WTC11 (cell line): Measurements from ENCODE around the gene NKX2-3. TPM values are rescaled to one million over a fixed set of nuclear protein-coding genes. Genes with fewer than 3 reads are reported as not detected.

Experiments
- ATAC-seq: fragments of 200-7000 bp; cut with Tn5 transposase; 2 replicates; pipeline ENCODE4 v1.10.0; 2021; ENCODE audit warnings: mild to moderate bottlenecking, moderate library complexity
- CTCF ChIA-PET: fragments of 300-600 bp; sonication (Branson Sonifier 250); formaldehyde crosslinking; loops from one replicate; lab custom pipeline; 2021; ENCODE audit warnings: antibody characterized with exemption; lab: Charles Lee
- POLR2A ChIA-PET: fragments of 350-600 bp; sonication (Branson Sonifier 250); formaldehyde crosslinking; loops from one replicate; lab custom pipeline; 2021; ENCODE audit warnings: antibody characterized with exemption; lab: Charles Lee
- DNase-seq: peaks from one replicate; pipeline ENCODE4 v3.0.0; 2021; ENCODE audit warnings: low spot score
- H3K27ac Mint-ChIP-seq: 2 replicates; pipeline ENCODE4 v1.8.0; 2021; ENCODE audit warnings: mixed read lengths
- H3K27me3 Mint-ChIP-seq: 2 replicates; pipeline ENCODE4 v1.8.0; 2021; ENCODE audit warnings: low read depth, mild to moderate bottlenecking, moderate library complexity, mixed read lengths
- H3K36me3 Mint-ChIP-seq: 2 replicates; pipeline ENCODE4 v1.8.0; 2021; ENCODE audit warnings: mixed read lengths
- H3K4me1 Mint-ChIP-seq: 2 replicates; pipeline ENCODE4 v1.8.0; 2022; ENCODE audit warnings: mixed read lengths
- H3K4me3 Mint-ChIP-seq: 2 replicates; pipeline ENCODE4 v1.8.0; 2021; ENCODE audit warnings: mild to moderate bottlenecking, moderate library complexity, mixed read lengths
- H3K9me3 Mint-ChIP-seq: 2 replicates; pipeline ENCODE4 v1.8.0; 2021; ENCODE audit warnings: mixed read lengths
- ATF6 ChIP-seq: sonication (generic); formaldehyde crosslinking; IDR thresholded peaks from 2 replicates; pipeline ENCODE4 v1.8.1; 2023; ENCODE audit warnings: mild to moderate bottlenecking, missing genetic modification reagents
- CREM ChIP-seq: sonication (generic); formaldehyde crosslinking; IDR thresholded peaks from 2 replicates; pipeline ENCODE4 v1.8.1; 2022; ENCODE audit warnings: mild to moderate bottlenecking, missing genetic modification reagents, moderate library complexity
- ELF4 ChIP-seq: sonication (generic); formaldehyde crosslinking; IDR thresholded peaks from 2 replicates; pipeline ENCODE4 v1.8.1; 2022; ENCODE audit warnings: low read depth, mild to moderate bottlenecking, moderate library complexity, missing genetic modification reagents
- ESRRA ChIP-seq: sonication (generic); formaldehyde crosslinking; IDR thresholded peaks from 2 replicates; pipeline ENCODE4 v1.8.1; 2022; ENCODE audit warnings: mild to moderate bottlenecking, missing genetic modification reagents, borderline replicate concordance
- ETV6 ChIP-seq: sonication (generic); formaldehyde crosslinking; IDR thresholded peaks from 2 replicates; pipeline ENCODE4 v1.8.1; 2022; ENCODE audit warnings: mild to moderate bottlenecking, missing genetic modification reagents
- FOXP1 ChIP-seq: sonication (generic); formaldehyde crosslinking; IDR thresholded peaks from 2 replicates; pipeline ENCODE4 v1.8.0; 2022; ENCODE audit warnings: missing genetic modification reagents, mild to moderate bottlenecking, moderate library complexity, borderline replicate concordance
- GABPB1 ChIP-seq: sonication (generic); formaldehyde crosslinking; IDR thresholded peaks from 2 replicates; pipeline ENCODE4 v1.8.1; 2023; ENCODE audit warnings: mild to moderate bottlenecking, missing genetic modification reagents
- GTF2I ChIP-seq: fragments of 250-450 bp; sonication (Bioruptor Pico); conservative IDR thresholded peaks from 2 replicates; pipeline ENCODE4 v1.4.0; 2021; ENCODE audit warnings: mild to moderate bottlenecking
- MYBL2 ChIP-seq: sonication (generic); formaldehyde crosslinking; IDR thresholded peaks from 2 replicates; pipeline ENCODE4 v1.8.1; 2023; ENCODE audit warnings: mild to moderate bottlenecking, moderate library complexity, missing genetic modification reagents
- NFATC4 ChIP-seq: fragments of 250-450 bp; sonication (Bioruptor Pico); IDR thresholded peaks from 2 replicates; pipeline ENCODE4 v1.9.0; 2021; ENCODE audit warnings: mild to moderate bottlenecking
- NR2C2 ChIP-seq: sonication (generic); formaldehyde crosslinking; IDR thresholded peaks from 2 replicates; pipeline ENCODE4 v1.8.0; 2022; ENCODE audit warnings: mild to moderate bottlenecking, missing genetic modification reagents
- OVOL2 ChIP-seq: fragments of 250-450 bp; sonication (Bioruptor Pico); IDR thresholded peaks from 2 replicates; pipeline ENCODE4 v1.9.0; 2021; ENCODE audit warnings: mild to moderate bottlenecking, borderline replicate concordance
- PRRX2 ChIP-seq: fragments of 250-450 bp; sonication (Bioruptor Pico); IDR thresholded peaks from 2 replicates; pipeline ENCODE4 v1.8.0; 2021; ENCODE audit warnings: mild to moderate bottlenecking
- RORB ChIP-seq: fragments of 250-450 bp; sonication (Bioruptor Pico); IDR thresholded peaks from 2 replicates; pipeline ENCODE4 v1.9.0; 2021; ENCODE audit warnings: mild to moderate bottlenecking
- SP1 ChIP-seq: sonication (generic); formaldehyde crosslinking; conservative IDR thresholded peaks from 2 replicates; pipeline ENCODE4 v1.8.1; 2022; ENCODE audit warnings: missing genetic modification reagents
- ZNF121 ChIP-seq: sonication (generic); formaldehyde crosslinking; IDR thresholded peaks from 2 replicates; pipeline ENCODE4 v1.8.0; 2023; ENCODE audit warnings: missing genetic modification reagents
- ZNF263 ChIP-seq: sonication (generic); formaldehyde crosslinking; IDR thresholded peaks from 2 replicates; pipeline ENCODE4 v1.8.1; 2022; ENCODE audit warnings: low read depth, mild to moderate bottlenecking, moderate library complexity, missing genetic modification reagents
- ZNF317 ChIP-seq: sonication (generic); formaldehyde crosslinking; IDR thresholded peaks from 2 replicates; pipeline ENCODE4 v1.8.1; 2023; ENCODE audit warnings: low read depth, mild to moderate bottlenecking, moderate library complexity, missing genetic modification reagents, borderline replicate concordance
- total RNA-seq: library from RNA; stranded (reverse); gene quantifications from 3 replicates; pipeline ENCODE4 v1.2.3, GENCODE V29; 2021
- TF ChIP-seq, protein P1 (sequence below): fragments of 250-450 bp; sonication (Bioruptor Pico); IDR thresholded peaks from 2 replicates; pipeline ENCODE4 v1.9.0; 2021; ENCODE audit warnings: mild to moderate bottlenecking
- TF ChIP-seq, protein P2 (sequence below): sonication (generic); formaldehyde crosslinking; IDR thresholded peaks from 2 replicates; pipeline ENCODE4 v1.8.0; 2022; ENCODE audit warnings: mild to moderate bottlenecking, missing genetic modification reagents
- TF ChIP-seq, protein P3 (sequence below): fragments of 250-450 bp; sonication (Bioruptor Pico); IDR thresholded peaks from 2 replicates; pipeline ENCODE4 v1.9.0; 2021; ENCODE audit warnings: mild to moderate bottlenecking

Gene NKX2-3
- total RNA-seq, 1 experiment from 2014 or later, result not detected

DNA sequence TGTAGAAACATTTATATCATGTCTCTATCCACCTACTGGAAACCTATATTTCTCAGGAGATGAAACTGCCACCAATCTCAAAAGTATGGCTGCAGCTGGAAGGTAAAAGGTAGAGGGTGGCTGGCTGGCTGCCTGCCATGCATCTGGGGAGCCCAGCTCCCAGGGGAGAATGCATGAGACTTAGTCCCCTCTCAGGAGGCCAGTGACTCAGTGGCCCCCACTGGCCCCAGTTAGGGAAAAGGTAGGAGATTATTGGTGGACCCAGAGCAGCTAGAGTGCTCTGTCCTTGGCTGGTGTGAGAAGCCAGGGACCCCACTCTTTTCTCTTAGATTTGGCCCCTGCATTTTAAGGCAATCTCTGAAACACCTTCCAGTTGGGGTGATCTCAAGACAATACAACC lies 6.8 kb upstream of the NKX2-3 start (continued):
- TF ChIP-seq, protein P1, sequence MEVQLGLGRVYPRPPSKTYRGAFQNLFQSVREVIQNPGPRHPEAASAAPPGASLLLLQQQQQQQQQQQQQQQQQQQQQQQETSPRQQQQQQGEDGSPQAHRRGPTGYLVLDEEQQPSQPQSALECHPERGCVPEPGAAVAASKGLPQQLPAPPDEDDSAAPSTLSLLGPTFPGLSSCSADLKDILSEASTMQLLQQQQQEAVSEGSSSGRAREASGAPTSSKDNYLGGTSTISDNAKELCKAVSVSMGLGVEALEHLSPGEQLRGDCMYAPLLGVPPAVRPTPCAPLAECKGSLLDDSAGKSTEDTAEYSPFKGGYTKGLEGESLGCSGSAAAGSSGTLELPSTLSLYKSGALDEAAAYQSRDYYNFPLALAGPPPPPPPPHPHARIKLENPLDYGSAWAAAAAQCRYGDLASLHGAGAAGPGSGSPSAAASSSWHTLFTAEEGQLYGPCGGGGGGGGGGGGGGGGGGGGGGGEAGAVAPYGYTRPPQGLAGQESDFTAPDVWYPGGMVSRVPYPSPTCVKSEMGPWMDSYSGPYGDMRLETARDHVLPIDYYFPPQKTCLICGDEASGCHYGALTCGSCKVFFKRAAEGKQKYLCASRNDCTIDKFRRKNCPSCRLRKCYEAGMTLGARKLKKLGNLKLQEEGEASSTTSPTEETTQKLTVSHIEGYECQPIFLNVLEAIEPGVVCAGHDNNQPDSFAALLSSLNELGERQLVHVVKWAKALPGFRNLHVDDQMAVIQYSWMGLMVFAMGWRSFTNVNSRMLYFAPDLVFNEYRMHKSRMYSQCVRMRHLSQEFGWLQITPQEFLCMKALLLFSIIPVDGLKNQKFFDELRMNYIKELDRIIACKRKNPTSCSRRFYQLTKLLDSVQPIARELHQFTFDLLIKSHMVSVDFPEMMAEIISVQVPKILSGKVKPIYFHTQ (CRISPR knock-in tag), result no peak
- TF ChIP-seq, protein P2, sequence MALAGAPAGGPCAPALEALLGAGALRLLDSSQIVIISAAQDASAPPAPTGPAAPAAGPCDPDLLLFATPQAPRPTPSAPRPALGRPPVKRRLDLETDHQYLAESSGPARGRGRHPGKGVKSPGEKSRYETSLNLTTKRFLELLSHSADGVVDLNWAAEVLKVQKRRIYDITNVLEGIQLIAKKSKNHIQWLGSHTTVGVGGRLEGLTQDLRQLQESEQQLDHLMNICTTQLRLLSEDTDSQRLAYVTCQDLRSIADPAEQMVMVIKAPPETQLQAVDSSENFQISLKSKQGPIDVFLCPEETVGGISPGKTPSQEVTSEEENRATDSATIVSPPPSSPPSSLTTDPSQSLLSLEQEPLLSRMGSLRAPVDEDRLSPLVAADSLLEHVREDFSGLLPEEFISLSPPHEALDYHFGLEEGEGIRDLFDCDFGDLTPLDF (CRISPR knock-in tag), result no peak
- no peak for TF ChIP-seq ZNF317 (CRISPR knock-in tag)
- no peak for TF ChIP-seq NR2C2 (CRISPR knock-in tag)
- no peak for TF ChIP-seq GABPB1 (CRISPR knock-in tag)

DNA sequence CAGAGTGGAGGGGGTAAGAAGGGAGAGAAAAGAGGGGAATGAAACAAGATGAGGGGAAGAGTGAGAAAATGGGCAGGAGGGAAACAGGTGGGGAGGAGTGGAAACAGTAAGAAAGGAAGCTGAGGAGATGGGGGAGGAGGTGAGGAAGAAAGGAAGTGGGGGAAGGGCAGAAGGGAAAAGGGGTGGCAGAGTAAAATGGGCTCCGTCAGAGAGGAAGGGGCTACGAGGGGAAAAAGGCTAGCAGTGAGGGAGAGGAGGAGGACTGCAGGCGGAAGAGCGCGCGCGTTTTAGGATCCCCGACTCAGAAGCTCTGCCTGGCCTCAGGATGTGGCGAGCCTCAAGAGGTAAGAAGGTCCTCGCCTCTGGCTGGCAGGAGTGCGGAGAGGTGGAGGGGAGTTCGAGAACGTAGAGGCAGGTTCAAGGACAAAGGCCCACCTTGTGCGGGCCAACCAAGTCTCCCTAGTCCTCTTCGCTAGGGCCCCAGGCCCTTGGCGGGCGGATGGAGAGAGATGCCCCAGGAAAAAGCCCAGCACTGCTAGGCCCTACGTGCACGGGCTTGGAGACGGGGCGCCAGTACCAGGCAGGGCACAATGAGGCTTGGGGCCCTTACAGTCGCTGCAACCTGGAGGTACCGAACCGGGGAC lies 5.8 kb upstream of the NKX2-3 start:
- TF ChIP-seq MYBL2 (CRISPR knock-in tag) (no peak), OVOL2 (no peak), GTF2I (CRISPR knock-in tag) (no peak), ETV6 (peak; percentile 56; the same call in 1 of the 2 replicates), ATF6 (CRISPR knock-in tag) (no peak), RORB (no peak), ESRRA (CRISPR knock-in tag) (no peak), PRRX2 (no peak), ZNF317 (CRISPR knock-in tag) (no peak), SP1 (CRISPR knock-in tag) (no peak), ZNF121 (CRISPR knock-in tag) (peak; percentile 89), CREM (CRISPR knock-in tag) (no peak), FOXP1 (CRISPR knock-in tag) (no peak), NFATC4 (CRISPR knock-in tag) (no peak), ZNF263 (CRISPR knock-in tag) (no peak), ELF4 (CRISPR knock-in tag) (no peak)
- TF ChIP-seq, protein P3, sequence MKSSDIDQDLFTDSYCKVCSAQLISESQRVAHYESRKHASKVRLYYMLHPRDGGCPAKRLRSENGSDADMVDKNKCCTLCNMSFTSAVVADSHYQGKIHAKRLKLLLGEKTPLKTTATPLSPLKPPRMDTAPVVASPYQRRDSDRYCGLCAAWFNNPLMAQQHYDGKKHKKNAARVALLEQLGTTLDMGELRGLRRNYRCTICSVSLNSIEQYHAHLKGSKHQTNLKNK, result no peak
- ATAC-seq (peak; percentile 2), DNase-seq (no peak)
- H3K4me3 Mint-ChIP-seq, result peak overlapping the region; percentile 54
- ChIA-PET CTCF (interaction anchor here (1.2 to 2.1 kb wide), 2 partner anchors 42 to 91 kb away, joined by 4 to 7 read pairs; no protein-coding TSS in a partner anchor), POLR2A (no interaction called here)
- peaks cover 100% of the 10 kb centered on the region for H3K27me3 Mint-ChIP-seq
- peaks cover 3% of the 10 kb centered on the region; the same call in 1 of the 2 replicates for H3K36me3 Mint-ChIP-seq
- H3K27ac Mint-ChIP-seq, result no peak overlapping the region
- no peaks in the 10 kb centered on the region for H3K9me3 Mint-ChIP-seq
- peaks cover 81% of the 10 kb centered on the region for H3K4me1 Mint-ChIP-seq
